ENCODE data around the gene RPL13. TPM values are rescaled to one million over a fixed set of nuclear protein-coding genes. Genes with fewer than 3 reads are reported as not detected.

The RPL13 gene
- total RNA-seq, 1 donor from 2014 or later: 1,727 TPM

DNA sequence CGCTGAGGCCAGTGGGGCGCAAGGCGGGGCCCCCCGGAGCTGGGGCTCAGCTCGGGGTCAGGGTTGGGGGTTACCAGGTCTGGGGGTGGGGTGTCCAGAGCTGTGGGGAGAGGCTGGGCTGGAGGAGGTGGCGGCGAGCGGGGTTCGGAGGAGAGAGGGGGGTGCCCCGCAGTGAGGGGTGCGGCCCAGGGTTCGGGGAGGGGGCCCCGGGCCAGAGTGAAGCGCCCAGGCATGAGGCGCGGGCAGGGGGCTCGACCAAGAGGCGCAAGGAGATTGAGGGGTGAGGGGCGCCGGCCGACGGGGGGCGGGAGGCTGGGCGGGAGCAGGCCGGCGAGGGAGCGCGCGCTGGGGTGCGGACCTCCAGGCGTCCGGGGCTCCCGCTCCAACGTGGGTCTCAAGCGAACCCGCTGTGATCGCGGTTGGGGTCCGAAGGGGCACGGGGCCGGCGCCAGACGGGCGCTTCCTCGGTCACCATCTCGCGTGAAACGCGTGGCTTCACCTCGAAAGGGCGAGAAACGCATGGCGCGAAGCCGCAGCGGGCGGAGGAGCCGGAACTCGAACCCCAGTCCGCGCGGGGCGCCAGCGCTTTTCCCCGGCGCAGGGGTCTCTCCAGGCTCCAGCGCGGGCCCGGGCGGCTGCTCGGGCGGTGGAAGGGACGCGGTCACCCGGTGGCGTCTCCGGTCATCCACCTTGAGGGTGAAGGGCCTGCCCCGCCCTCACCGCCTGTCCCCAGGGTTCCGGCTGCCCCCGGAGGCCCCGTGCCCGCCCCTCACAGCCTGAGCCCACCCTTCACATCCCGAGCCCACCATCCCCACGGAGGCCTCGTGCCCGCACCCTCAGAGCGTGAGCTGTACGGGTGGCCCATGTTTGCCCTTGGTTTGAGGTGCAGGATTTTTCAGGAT lies 15.9 kb downstream of the RPL13 start:
- intact Hi-C loops (cut with DNase I): no loop called here
- Histone ChIP-seq H3K27me3 (ENCODE audit: low read depth) (peaks cover 52% of the 10 kb centered on the region), H3K36me3 (no peaks in the 10 kb centered on the region), H3K4me3 (no peak overlapping the region), H3K4me1 (peaks cover 13% of the 10 kb centered on the region), H3K27ac (no peak overlapping the region), H3K9me3 (no peaks in the 10 kb centered on the region)
- ATAC-seq (no peak), DNase-seq (no peak)
- TF ChIP-seq, protein P1, sequence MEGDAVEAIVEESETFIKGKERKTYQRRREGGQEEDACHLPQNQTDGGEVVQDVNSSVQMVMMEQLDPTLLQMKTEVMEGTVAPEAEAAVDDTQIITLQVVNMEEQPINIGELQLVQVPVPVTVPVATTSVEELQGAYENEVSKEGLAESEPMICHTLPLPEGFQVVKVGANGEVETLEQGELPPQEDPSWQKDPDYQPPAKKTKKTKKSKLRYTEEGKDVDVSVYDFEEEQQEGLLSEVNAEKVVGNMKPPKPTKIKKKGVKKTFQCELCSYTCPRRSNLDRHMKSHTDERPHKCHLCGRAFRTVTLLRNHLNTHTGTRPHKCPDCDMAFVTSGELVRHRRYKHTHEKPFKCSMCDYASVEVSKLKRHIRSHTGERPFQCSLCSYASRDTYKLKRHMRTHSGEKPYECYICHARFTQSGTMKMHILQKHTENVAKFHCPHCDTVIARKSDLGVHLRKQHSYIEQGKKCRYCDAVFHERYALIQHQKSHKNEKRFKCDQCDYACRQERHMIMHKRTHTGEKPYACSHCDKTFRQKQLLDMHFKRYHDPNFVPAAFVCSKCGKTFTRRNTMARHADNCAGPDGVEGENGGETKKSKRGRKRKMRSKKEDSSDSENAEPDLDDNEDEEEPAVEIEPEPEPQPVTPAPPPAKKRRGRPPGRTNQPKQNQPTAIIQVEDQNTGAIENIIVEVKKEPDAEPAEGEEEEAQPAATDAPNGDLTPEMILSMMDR (IDR thresholded peaks at IDR 0.05): no peak

GRCh38 chr16:89577055-89577759 lies 16.7 kb downstream of the RPL13 start:
- H3K4me1 ChIP-seq: peaks cover 18% of the 10 kb centered on the region
- no peaks in the 10 kb centered on the region for H3K36me3 ChIP-seq
- no peak overlapping the region for H3K4me3 ChIP-seq
- TF ChIP-seq, protein P1 (IDR thresholded peaks at IDR 0.05): no peak
- ATAC-seq (no peak), DNase-seq (no peak)
- intact Hi-C loops (cut with DNase I): no loop called here
- no peaks in the 10 kb centered on the region for H3K9me3 ChIP-seq
- peaks cover 46% of the 10 kb centered on the region for H3K27me3 ChIP-seq (ENCODE audit: low read depth)
- H3K27ac ChIP-seq: no peak overlapping the region

- DNase-seq (no peak), ATAC-seq (no peak)
- peaks cover 26% of the 10 kb centered on the region for H3K27me3 ChIP-seq (ENCODE audit: low read depth)
- H3K9me3 ChIP-seq: no peaks in the 10 kb centered on the region
- TF ChIP-seq, protein P1 (IDR thresholded peaks at IDR 0.05): no peak
- no peak overlapping the region for H3K4me3 ChIP-seq
- H3K27ac ChIP-seq: no peak overlapping the region
- peaks cover 26% of the 10 kb centered on the region for H3K4me1 ChIP-seq
- intact Hi-C loops (cut with DNase I): no loop called here
- H3K36me3 ChIP-seq: no peaks in the 10 kb centered on the region
Measured at GRCh38 chr16:89579351-89579750, 18.9 kb downstream of the RPL13 start.

DNA sequence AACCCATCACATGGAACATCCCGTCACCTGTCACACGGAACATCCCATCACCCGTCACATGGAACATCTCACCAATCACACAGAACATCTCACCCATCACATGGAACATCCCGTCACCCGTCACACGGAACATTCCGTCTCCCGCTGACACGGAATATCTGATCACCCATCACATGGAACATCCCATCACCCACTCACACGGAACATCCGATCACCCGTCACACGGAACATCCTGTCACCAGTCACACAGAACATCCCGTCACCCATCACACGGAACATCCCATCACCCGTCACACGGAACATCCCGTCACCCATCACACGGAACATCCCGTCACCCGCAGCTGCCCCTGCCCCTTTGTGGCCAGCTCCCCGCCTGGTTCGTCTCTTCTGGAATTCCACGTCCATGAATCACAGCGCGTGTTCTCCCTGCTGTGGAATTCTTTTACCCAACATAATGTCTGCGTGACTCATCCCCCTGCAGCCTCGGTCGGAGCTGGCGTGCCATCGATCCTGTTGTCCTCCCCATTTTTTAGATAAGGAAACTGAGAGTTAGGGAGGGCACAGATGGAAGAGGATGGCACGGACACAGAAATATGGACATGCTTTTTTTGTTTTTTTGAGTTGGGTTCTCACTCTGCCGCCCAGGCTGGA lies 20.7 kb downstream of the RPL13 start:
- Histone ChIP-seq H3K27me3 (ENCODE audit: low read depth) (peaks cover 10% of the 10 kb centered on the region), H3K4me3 (no peak overlapping the region), H3K27ac (no peak overlapping the region), H3K36me3 (no peaks in the 10 kb centered on the region), H3K9me3 (no peaks in the 10 kb centered on the region), H3K4me1 (peaks cover 16% of the 10 kb centered on the region)
- intact Hi-C loops (cut with DNase I): no loop called here
- ATAC-seq: no peak
- DNase-seq: no peak
- TF ChIP-seq, protein P1 (IDR thresholded peaks at IDR 0.05): no peak

DNA sequence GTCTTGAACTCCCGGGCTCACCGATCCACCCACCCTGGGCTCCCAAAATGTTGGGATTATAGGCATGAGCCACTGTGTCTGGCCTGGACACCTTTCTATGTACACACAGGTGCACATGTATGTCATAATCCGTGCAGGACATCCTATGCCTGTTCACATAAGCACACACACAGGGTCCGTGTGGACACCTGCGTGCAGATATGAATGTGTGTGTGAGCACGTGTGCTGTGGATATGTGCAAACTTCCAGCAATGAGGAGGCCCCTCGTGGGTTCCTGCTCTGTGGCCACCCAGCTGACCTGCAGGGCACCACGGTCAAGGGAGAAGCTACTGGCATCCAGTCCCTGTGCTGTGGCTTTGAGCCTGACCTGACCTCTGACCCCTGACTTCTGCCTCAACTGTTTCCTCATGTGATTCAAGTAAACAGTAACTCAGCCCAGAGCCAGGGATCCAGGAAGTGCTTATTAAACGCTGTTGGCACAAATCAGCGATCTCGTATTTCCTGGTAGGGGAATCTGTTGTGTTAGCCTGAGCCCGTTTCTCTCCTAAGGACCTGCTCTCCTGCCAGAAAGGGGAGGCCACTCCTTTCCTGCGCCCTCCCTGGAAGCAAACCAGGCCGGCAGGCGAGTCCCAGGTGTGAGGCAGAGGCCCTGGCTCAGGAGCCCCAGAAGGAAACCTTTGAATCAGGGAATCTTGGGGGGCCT lies 21.5 kb downstream of the RPL13 start:
- peaks cover 1% of the 10 kb centered on the region for H3K27me3 ChIP-seq (ENCODE audit: low read depth)
- peaks cover 16% of the 10 kb centered on the region for H3K4me1 ChIP-seq
- intact Hi-C loops (cut with DNase I): no loop called here
- no peaks in the 10 kb centered on the region for H3K36me3 ChIP-seq
- peak; percentile 57 to 59 for ATAC-seq
- no peak for DNase-seq
- H3K4me3 ChIP-seq: no peak overlapping the region
- H3K9me3 ChIP-seq: no peaks in the 10 kb centered on the region
- H3K27ac ChIP-seq: peak overlapping the region; percentile 66
- TF ChIP-seq, protein P1 (IDR thresholded peaks at IDR 0.05): no peak

Measured in lower lobe of right lung (tissue), 2 donors.